CD4-positive, alpha-beta T cell treated with Interleukin-12 subunit alpha and Interleukin-12 subunit beta, for 1 hour (primary cell): ENCODE data around the gene RNF145.
"Not testable (repeated sequence)": the region's sequence is repeated elsewhere in the genome, so short reads cannot be mapped to it uniquely, and the experiment has no call there.

Source experiments
- DNase-seq: peaks from one replicate; pipeline ENCODE4 v3.0.0-alpha.2; 2020

Gene RNF145

GRCh38 chr5:159187719-159188118 is 21.6 kb downstream of the RNF145 start:
- no peak for DNase-seq

- no peak for DNase-seq
Observed at GRCh38 chr5:159186319-159186718, 23.0 kb downstream of the RNF145 start.

GRCh38 chr5:159185773-159186172 is 23.6 kb downstream of the RNF145 start:
- DNase-seq: no peak

DNA sequence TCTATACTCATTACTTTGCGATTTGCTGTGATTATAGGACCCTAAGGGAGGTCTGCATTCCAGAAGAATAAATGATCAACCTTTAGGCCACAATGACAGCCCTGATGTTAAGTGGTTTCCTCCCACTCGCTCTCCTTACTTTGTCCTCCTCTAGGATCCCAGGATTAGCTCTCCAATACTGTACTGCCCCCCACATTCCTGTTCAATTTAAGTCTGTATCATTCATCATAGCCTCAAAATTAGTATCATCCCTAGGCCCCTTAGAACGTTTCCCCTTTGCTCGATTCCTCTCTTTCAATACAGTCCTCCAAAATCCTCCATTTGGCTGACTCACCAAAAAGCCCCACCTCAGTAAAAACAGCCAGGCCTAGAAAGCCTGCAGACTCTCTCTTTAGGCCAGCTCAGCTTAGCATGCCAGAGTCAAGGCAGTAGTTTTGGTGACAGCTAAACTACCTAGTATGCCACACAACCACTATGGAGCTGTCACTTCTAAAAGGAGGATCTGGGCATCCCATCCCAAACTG is 24.4 kb downstream of the RNF145 start:
- no peak for DNase-seq

DNA sequence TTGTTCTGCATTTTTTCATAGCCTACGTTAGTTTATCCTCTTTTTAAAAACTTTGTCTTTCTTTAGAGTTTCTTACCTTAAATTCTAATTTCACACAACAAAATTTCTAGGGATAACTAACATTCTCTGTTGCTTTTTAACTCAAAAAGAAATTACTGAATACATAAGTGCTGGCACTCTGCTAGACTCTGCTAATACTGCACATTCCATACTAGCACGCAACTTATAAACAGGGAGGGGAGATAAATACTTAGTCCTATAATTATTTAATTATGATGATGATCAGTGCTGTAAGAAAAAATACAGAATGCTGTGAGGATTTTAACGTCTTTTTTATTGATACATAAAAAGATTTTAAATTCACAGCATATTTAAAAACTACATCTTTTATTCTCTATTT is 25.1 kb downstream of the RNF145 start:
- no peak for DNase-seq

DNA sequence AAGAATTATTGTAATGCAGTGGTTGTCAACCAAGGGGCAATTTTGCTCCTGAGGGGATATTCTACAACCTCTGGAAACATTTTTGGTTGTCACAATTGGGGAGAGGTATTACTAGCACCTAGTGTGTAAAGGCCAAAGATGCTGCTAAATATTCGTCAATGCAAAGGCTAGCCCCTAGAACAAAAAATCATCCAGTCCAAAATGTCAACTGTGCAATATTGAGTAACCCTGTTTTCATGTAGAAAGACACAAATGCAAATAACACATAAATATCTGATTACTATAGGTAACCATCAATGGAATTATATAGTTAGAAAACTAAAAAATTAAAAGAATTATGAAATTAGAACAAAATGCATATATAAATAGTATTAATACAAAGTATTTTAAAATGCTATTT is 26.1 kb downstream of the RNF145 start:
- DNase-seq: no peak

GRCh38 chr5:159182691-159183090 is 26.7 kb downstream of the RNF145 start:
- no peak for DNase-seq

GRCh38 chr5:159181651-159182050 is 27.7 kb downstream of the RNF145 start:
- no peak for DNase-seq

GRCh38 chr5:159181152-159181551 is 28.2 kb downstream of the RNF145 start:
- no peak for DNase-seq

- DNase-seq: no peak
Observed at GRCh38 chr5:159179529-159180305, 29.6 kb downstream of the RNF145 start.

DNA sequence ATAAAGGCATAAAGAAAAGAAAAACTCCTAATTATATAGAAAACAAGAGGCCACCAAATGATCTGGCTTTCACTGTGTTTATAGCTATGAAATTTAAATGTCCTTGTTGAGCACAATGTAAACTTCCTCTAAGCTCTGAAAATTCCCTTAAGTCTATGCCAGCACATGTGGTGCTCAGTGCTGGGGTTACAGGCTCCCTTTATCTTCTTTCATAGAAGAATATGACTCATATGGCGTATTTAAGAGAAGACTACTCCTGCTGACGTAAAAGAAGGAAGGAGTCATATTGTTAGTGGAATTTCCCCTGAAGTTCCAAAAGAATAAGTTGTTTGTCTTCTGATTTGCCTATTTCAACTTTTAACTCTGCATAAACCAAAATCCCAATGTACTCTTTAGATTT is 30.4 kb downstream of the RNF145 start:
- DNase-seq: peak; percentile 21

- DNase-seq: peak; percentile 40
Observed at GRCh38 chr5:159175547-159175946, 33.8 kb downstream of the RNF145 start.

- no peak for DNase-seq
Observed at GRCh38 chr5:159174511-159175168, 34.7 kb downstream of the RNF145 start.

DNA sequence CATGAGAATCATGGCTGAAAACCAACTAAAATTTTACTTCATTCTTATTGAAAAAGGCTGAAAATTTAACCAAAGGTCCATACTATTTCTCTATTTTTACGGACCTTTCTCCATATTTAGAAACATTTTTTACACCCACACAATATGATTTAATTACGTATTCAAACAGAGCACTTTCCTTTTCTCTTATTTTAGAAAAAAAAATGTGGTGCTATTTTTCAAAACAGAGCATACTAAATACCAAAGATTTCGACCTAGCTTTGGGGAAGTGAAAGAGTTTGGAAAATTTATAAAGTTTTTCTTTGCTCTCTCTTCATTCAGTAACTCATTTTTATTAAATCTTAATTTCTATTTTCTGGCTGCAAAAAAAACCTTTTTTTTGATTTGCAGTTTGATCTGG is 38.1 kb downstream of the RNF145 start:
- no peak for DNase-seq

DNA sequence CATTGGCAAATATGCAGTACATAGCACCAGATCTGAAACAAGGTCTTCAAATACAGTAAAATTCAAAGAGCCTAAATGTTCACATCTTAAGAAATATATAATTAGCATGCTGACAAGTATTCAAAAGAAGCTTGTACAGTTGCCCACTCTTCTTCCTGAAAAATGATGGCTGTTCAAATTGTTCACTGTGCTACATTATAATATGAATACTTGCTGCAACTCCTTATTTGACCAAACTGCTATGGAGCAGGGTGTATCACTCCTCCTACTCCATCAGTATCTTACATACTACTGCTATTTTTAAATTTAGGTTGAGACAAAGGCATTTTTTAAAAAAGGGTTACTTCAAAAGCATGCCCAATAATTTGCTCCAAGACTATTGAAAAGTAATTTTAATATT is 39.3 kb downstream of the RNF145 start:
- DNase-seq: no peak

DNA sequence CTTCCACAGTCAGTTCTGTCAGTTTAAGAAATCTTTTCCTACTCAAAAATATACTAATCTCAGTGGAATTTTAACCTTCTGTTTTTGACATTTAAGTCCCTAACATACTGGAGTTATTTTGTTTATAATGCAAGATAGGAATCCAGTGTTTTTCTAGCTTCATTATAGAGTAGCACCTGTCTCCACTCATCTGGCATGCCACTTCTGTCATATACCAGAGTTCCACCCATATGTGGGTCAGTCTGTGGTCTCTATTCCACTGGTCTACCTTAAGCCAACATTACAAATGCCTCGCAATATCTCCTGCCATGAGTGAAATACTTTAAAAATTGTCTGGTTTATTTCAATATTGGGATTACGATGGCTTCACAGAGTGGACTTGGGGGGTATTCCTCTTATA is 42.9 kb downstream of the RNF145 start:
- no peak for DNase-seq

DNA sequence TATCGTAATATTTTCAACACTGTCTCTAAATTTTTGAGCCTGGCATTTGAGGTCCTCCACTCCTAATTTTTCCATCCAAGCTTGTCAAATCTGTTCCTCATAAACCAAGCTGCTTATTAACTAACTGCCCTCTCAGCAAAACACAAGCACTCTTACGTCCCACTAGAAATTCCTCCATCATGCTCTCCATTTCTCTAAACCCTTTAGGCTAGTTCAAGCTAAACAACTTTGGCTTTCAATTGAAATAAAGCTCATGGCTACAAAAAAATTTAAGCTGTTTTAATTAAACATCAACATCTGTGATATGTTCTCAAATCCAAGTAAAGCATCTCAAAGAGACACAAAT is 45.7 kb downstream of the RNF145 start:
- no peak for DNase-seq

DNA sequence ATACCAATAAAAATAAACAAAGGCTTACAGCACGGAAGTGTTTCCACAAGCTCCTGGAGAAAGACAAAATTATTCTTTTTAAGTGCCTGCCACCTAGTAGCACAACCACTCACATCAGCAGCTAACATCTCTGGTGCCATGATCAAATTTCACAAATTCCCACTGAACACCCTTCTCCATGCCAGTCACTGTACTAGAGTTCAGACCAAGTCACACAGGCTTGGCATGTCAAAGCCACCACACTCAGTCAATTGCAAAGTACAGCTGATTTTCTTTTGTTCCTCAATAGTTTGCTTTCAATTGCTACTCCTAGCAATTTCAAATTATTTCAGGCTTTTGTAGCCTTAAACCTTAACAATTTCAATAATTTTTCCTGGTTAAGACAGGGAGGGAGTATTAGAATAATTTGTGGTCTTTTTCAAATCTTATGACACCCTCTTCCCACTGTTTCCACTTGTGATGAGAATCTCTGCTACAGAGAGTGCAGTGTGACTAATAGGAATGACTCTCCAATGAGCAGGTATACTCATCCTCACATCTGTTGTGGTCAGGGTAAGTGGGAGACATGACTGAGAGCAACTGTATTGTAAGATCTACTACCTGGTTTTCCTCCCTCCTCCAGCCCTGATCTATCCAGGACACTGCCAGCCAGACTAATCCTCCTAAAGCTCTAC is 46.2 kb downstream of the RNF145 start:
- no peak for DNase-seq

DNA sequence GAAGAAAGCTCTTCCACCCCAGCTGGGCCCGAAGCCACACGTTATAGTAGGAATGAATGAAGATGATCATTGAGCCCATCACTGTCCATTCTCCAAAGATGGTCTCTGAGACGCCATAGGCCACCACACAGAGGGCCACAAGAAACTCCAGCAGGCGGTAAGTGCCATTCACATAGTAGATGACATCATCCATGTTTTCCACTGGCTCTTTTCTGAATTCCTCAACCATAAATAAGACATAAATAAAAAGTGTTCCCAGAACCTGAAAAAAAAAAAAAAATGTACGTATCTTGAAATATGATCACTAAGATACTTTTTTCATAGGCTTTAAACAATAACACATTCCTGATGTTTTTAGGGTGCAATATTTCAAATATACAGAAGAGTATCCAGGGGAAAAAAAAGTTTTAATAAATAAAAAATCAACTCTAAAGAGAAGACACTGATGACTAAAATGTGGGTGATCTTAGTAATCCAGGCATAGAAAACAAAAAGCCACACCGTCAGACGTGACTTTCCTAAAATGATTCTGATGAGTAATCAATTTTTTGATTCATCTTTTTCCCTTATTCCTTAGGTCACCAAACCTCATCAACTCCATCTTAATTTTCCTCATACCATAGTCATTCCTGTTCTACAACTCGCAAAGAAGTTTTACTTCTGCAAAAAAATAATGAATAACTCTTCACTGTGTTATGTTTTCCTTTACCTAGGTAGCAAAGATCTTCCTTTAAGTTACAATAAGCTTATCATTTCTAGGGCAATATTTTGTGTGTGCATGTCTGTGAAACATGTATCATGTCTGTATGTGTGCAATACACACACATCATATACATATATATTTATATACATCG is 47.8 kb downstream of the RNF145 start:
- no peak for DNase-seq

DNA sequence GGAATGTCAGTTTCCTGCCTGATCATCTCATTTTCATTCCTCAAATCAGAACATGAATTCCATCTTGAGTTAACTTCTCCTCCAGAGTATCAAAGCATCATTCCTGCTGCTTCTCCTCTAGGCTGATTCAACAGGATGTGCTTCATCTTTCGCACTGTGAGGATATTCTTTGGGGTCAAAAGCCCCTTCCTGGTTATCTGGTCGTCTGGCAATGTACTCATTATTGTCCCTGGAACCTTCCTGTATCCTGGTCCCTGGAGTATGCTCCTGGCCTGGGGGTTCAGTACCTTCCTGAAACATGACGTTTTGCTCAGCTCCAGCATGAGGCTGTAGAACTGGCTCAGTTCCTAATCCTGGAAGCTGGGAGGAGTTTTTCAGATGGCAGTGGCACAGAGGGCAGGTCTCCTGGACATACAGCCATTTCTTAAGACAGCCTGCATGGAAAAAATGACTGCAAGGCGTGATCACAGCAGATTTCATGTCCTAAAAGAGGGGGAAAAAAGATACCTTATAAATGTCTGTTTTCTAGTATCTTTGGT is 50.7 kb downstream of the RNF145 start:
- DNase-seq: not testable (repeated sequence)

DNA sequence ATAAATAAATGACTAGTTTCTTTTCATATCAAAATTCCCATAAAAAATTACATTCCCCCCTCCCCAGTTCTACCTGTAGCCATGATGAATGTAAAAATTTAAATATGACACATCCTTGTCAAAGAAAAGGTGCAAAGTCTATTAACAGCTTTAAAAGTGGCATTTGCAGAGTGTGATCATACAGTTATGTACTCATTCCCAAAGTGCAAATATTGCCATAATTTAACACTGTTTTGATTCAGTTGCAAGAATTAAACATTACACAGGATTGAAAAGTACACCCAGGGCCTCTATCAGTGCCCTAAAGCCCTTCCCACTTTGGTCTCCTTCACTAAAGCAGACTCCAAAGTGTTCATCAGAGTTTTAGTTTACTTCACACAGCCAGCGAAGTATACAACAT is 51.8 kb downstream of the RNF145 start:
- DNase-seq: no peak

DNA sequence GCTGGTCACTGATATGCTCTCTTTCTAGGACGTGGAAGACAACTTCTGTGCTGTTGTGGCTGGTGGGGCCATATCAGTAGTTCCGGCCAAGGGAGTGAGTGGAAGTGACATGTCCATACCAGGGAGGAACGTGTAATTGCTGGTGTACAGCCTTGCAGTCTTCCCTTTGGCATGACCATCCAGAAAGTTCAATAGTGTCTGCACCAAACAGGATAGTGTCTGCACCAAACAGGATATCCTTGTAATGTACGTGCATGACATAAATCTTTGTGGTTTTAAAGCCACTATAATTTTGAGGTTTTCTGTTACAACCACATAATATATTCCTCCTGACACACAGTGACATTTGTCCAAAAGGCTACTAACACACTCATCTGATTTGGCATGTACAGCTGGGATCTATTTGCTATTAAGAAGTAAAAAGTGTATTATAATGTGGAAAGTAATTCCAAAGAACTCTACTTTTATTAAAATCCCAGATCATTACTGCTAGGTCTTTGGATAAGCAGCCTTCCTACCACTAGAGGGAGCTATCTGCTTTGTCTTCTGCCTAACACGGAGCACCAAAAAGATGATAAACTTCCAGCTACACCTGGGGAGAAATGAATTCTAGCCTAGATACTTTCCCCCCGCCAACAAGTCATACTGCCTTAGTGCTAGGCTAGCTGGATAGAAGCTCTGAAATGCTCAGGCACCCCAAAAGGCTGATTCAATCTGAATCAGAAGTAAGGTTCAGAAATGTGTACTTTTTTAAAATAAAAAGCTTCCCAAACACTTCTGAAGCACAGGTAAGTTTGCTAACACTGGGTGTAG is 52.7 kb downstream of the RNF145 start:
- DNase-seq: peak; percentile 76
